GM12878 (cell line): ENCODE data around the gene PLA2G4E. TPM values are rescaled to one million over a fixed set of nuclear protein-coding genes. Genes with fewer than 3 reads are reported as not detected.

ENCODE experiments used
- ATAC-seq: fragments of 200-7000 bp; cut with Tn5 transposase; 3 replicates; pipeline ENCODE4 v1.9.1; 2020; ENCODE audit warnings: mild to moderate bottlenecking, moderate library complexity
- BruUV-seq: library from RNA; stranded (reverse); fragments of 400-500 nt; replicated peaks from 2 replicates; lab custom pipeline; 2021; lab: Mats Ljungman, UMichigan
- CTCF ChIA-PET: fragments of 300-600 bp; sonication (Branson Sonifier 250); formaldehyde crosslinking; extraction: SDS; loops from one replicate; lab custom pipeline; 2021; ENCODE audit warnings: inconsistent platforms; lab: Yijun Ruan, JAX
- POLR2A ChIA-PET: fragments of 350-600 bp; formaldehyde crosslinking; extraction: SDS; loops from one replicate; lab custom pipeline; 2021; ENCODE audit warnings: inconsistent platforms; lab: Charles Lee
- RAD21 ChIA-PET: fragments of 300-600 bp; sonication (Branson Sonifier 250); formaldehyde crosslinking; loops from one replicate; lab custom pipeline; 2023; ENCODE audit warnings: antibody characterized with exemption; ENCODE audit not compliant: unreplicated experiment; lab: Charles Lee
- SMC1A ChIA-PET: fragments of 300-600 bp; sonication (Branson Sonifier 250); formaldehyde crosslinking; loops from one replicate; lab custom pipeline; 2023; ENCODE audit not compliant: unreplicated experiment, uncharacterized antibody; lab: Charles Lee
- DNase-seq: peaks from one replicate; pipeline ENCODE4 v3.0.0-alpha.2; 2011; ENCODE audit warnings: low read depth, low spot score
- FAIRE-seq: peaks from 3 replicates; lab custom pipeline; 2011; peaks lifted over from hg19 to GRCh38; lab: Jason Lieb, UNC
- H2AFZ ChIP-seq: 2 replicates; pipeline ENCODE4 v1.6.0; 2011; ENCODE audit warnings: low read depth, low read length, control low read depth; ENCODE audit not compliant: control insufficient read depth
- H3K27ac ChIP-seq: 2 replicates; pipeline ENCODE4 v1.5.1; 2011; ENCODE audit warnings: control low read depth; ENCODE audit not compliant: control insufficient read depth, insufficient read depth
- H3K27me3 ChIP-seq, 2 experiments: replicated peaks in 1 of 2; 2 replicates each; pipeline versions ENCODE4 v1.6.0 to v1.6.1; 2011; ENCODE audit warnings: low read length in 1 of 2; ENCODE audit not compliant: control insufficient read depth in 2 of 2, insufficient read depth in 2 of 2
- H3K36me3 ChIP-seq, 2 experiments: 2 replicates each; pipeline ENCODE4 v1.5.1; 2011; ENCODE audit warnings: low read length in 1 of 2; ENCODE audit not compliant: control insufficient read depth in 2 of 2, insufficient read depth in 2 of 2
- H3K4me1 ChIP-seq: 2 replicates; pipeline ENCODE4 v1.6.1; 2011; ENCODE audit warnings: mild to moderate bottlenecking, low read length, moderate library complexity, mixed read lengths; ENCODE audit not compliant: control insufficient read depth, insufficient read depth
- H3K4me2 ChIP-seq: 2 replicates; pipeline ENCODE4 v1.6.0; 2011; ENCODE audit warnings: control low read depth; ENCODE audit not compliant: control insufficient read depth, insufficient read depth
- H3K4me3 ChIP-seq: fragments of 200-600 bp; sonication (generic); 2 replicates; pipeline ENCODE4 v1.5.1; 2016
- H3K79me2 ChIP-seq: 2 replicates; pipeline ENCODE4 v1.6.0; 2011; ENCODE audit warnings: low read length; ENCODE audit not compliant: control insufficient read depth, insufficient read depth
- H3K9ac ChIP-seq: 2 replicates; pipeline ENCODE4 v1.8.0; 2011; ENCODE audit warnings: low read length, control low read depth, mixed read lengths; ENCODE audit not compliant: control insufficient read depth, insufficient read depth
- H3K9me3 ChIP-seq: replicated peaks from 3 replicates; pipeline ENCODE4 v1.5.1; 2011; ENCODE audit warnings: mild to moderate bottlenecking, low read length; ENCODE audit not compliant: control insufficient read depth, insufficient read depth
- H4K20me1 ChIP-seq: 2 replicates; pipeline ENCODE4 v1.6.0; 2011; ENCODE audit not compliant: control insufficient read depth, insufficient read depth
- NR2C1 ChIP-seq: fragments of 450-650 bp; IDR thresholded peaks from 2 replicates; pipeline ENCODE4 v1.6.1; 2017; ENCODE audit warnings: antibody characterized with exemption, mild to moderate bottlenecking, moderate library complexity
- WGBS: methylation state at CpG from one replicate; pipeline ENCODE4 v1.1.6; 2016; ENCODE audit warnings: low lambda C conversion rate; ENCODE audit not compliant: insufficient replicate concordance, insufficient coverage; ENCODE audit errors: missing lambda C conversion rate; 5-methylcytosine and 5-hydroxymethylcytosine counted together
- in situ Hi-C: fragments of 300-500 bp; cut with MboI; formaldehyde crosslinking; loops from 9 replicates; pipeline ENCODE4 v1.14.3; 2018; ENCODE audit warnings: mixed read lengths
- intact Hi-C: fragments of 100-400 bp; cut with micrococcal nuclease; formaldehyde crosslinking; loops from one replicate; pipeline ENCODE4 v1.14.2; 2022; ENCODE audit not compliant: unreplicated experiment
- polyA plus RNA-seq, 11 experiments: library from polyadenylated mRNA; depleted of rRNA in 4 of 11; unstranded in 6 of 11; stranded (reverse) in 5 of 11; fragments of >200 nt; fragmentation: Nextera tagmentation in 4 of 11; fragmentation: Illumina TruSeq in 1 of 11; extraction: Ambion mirVana in 4 of 11; extraction: Trizol in 1 of 11; gene quantifications; 1 replicate in 1 of 11; 2 replicates in 10 of 11; pipeline versions ENCODE4 v1.2.1 to v1.2.3, GENCODE V29; 2011 to 2016; ENCODE audit warnings: inconsistent platforms in 2 of 11, missing spikeins in 2 of 11, low read depth in 1 of 11
- total RNA-seq, 4 experiments: library from RNA; depleted of rRNA in 3 of 4; stranded (reverse); fragments of >200 nt in 3 of 4; fragmentation: Illumina TruSeq in 1 of 4; extraction: Trizol in 1 of 4; gene quantifications; 2 replicates each; pipeline versions ENCODE4 v1.2.1 to v1.2.3, GENCODE V29; 2013 to 2021
- TF ChIP-seq, protein P1 (sequence below): fragments of 450-650 bp; formaldehyde crosslinking; IDR thresholded peaks from 2 replicates; pipeline ENCODE4 v1.4.0; 2020; ENCODE audit warnings: mild to moderate bottlenecking, moderate library complexity

The PLA2G4E gene
- total and polyA plus RNA-seq, 10 of the 15 experiments (the other 5 are each of a cell fraction or from before 2014, with no cell fraction given) = 0.05 to 0.32 (median 0.06) TPM; not detected in 5

DNA sequence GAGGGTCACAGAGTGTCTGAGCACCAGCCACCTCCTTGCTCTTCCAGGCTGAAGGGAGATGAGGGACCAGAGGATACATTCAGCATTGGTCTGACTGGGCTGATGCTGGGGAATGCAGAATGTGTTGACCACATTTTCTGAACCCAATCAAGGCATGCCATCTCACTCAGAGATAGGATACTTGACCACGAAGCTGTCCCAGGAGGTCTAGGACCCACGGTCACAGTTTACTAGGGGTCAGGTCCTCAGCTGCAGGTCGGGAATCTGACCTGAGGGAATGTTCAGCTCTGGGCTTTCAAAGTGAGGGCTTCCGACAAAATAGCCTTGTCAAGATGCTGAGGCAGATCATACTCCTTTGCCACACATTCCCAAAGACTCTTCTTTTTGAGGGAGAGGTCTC, 19.6 kb downstream of the PLA2G4E start:
- ChIA-PET POLR2A (interaction anchor here (0.6 to 1.6 kb wide), 3 partner anchors 11 to 67 kb away, joined by 3 read pairs; no protein-coding TSS in a partner anchor), RAD21 (no interaction called here), CTCF (interaction anchor here (1.1 to 5.6 kb wide), 3 partner anchors 11 to 59 kb away, joined by 3 to 26 read pairs (median 11); no protein-coding TSS in a partner anchor), SMC1A (interaction anchor here (0.7 to 1.2 kb wide), 4 partner anchors 11 to 53 kb away, joined by 3 to 4 read pairs (median 3); no protein-coding TSS in a partner anchor)
- Histone ChIP-seq H3K27me3 (no peaks in the 10 kb centered on the region), H3K4me1 (no peaks in the 10 kb centered on the region), H3K4me2 (no peak overlapping the region), H3K36me3 (no peaks in the 10 kb centered on the region), H3K27ac (no peak overlapping the region), H3K79me2 (no peaks in the 10 kb centered on the region), H3K4me3 (no peak overlapping the region), H4K20me1 (no peaks in the 10 kb centered on the region), H2AFZ (no peak overlapping the region), H3K9ac (no peak overlapping the region), H3K9me3 (no peaks in the 10 kb centered on the region)
- intact Hi-C loops (no loop called here), in situ Hi-C loops (no loop called here)
- no peak for TF ChIP-seq NR2C1
- TF ChIP-seq, protein P1, sequence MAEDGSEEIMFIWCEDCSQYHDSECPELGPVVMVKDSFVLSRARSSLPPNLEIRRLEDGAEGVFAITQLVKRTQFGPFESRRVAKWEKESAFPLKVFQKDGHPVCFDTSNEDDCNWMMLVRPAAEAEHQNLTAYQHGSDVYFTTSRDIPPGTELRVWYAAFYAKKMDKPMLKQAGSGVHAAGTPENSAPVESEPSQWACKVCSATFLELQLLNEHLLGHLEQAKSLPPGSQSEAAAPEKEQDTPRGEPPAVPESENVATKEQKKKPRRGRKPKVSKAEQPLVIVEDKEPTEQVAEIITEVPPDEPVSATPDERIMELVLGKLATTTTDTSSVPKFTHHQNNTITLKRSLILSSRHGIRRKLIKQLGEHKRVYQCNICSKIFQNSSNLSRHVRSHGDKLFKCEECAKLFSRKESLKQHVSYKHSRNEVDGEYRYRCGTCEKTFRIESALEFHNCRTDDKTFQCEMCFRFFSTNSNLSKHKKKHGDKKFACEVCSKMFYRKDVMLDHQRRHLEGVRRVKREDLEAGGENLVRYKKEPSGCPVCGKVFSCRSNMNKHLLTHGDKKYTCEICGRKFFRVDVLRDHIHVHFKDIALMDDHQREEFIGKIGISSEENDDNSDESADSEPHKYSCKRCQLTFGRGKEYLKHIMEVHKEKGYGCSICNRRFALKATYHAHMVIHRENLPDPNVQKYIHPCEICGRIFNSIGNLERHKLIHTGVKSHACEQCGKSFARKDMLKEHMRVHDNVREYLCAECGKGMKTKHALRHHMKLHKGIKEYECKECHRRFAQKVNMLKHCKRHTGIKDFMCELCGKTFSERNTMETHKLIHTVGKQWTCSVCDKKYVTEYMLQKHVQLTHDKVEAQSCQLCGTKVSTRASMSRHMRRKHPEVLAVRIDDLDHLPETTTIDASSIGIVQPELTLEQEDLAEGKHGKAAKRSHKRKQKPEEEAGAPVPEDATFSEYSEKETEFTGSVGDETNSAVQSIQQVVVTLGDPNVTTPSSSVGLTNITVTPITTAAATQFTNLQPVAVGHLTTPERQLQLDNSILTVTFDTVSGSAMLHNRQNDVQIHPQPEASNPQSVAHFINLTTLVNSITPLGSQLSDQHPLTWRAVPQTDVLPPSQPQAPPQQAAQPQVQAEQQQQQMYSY (CRISPR knock-in tag) = no peak
- no TSS peak for BruUV-seq
- DNase-seq (no peak), FAIRE-seq (no peak), ATAC-seq (no peak)
- 21% methylated on average over 4 of the region's 4 CpGs for WGBS
